Measurements from ENCODE around the gene NISCH. TPM values are rescaled to one million over a fixed set of nuclear protein-coding genes. Genes with fewer than 3 reads are reported as not detected.

Gene NISCH
- polyA plus RNA-seq, 3 donors = 9.7 to 106 (median 13.1) TPM

- Histone ChIP-seq H3K36me3 (replicated peaks in 1 of 2; ENCODE audit: control insufficient read depth in 1 of 2, insufficient read depth in 2 of 2, low read length in 2 of 2) (peaks cover 30 to 58% of the 10 kb centered on the region in 2 donors), H3K27me3 (ENCODE audit: control insufficient read depth in 2 of 2, insufficient read depth in 2 of 2, low read length in 2 of 2) (no peaks in the 10 kb centered on the region), H3K9ac (ENCODE audit: insufficient read depth, low read length, poor library complexity, severe bottlenecking) (no peak overlapping the region), H2AFZ (ENCODE audit: insufficient read depth, low read depth, low read length, poor library complexity, severe bottlenecking) (no peak overlapping the region), H4K20me1 (ENCODE audit: insufficient read depth, low read length) (peaks cover 82% of the 10 kb centered on the region), H3K4me2 (replicated peaks; ENCODE audit: extremely low read depth, low read length, poor library complexity, severe bottlenecking) (no peak overlapping the region), H3K79me2 (ENCODE audit: insufficient read depth, low read length) (peaks cover 91% of the 10 kb centered on the region), H3K4me3 (replicated peaks in 1 of 3; ENCODE audit: low read depth in 2 of 3, low read length in 3 of 3) (no peak overlapping the region), H3K9me3 (replicated peaks in 1 of 2; ENCODE audit: control insufficient read depth in 1 of 2, insufficient read depth in 1 of 2, low read length in 2 of 2) (no peaks in the 10 kb centered on the region), H3K27ac (ENCODE audit: low read depth in 1 of 2, low read length in 2 of 2) (no peak overlapping the region), H3K4me1 (ENCODE audit: control insufficient read depth in 1 of 2, insufficient read depth in 2 of 2, low read length in 2 of 2) (peaks cover 35 to 42% of the 10 kb centered on the region in 2 donors)
- no peak for TF ChIP-seq CTCF (IDR thresholded peaks at IDR 0.05)
- Mint-ChIP-seq H3K4me1 (peaks cover 38% of the 10 kb centered on the region), H3K9me3 (no peaks in the 10 kb centered on the region), H3K4me3 (no peak overlapping the region), H3K27ac (no peak overlapping the region), H3K36me3 (peaks cover 30 to 45% of the 10 kb centered on the region in 2 donors), H3K27me3 (ENCODE audit: low read depth in 3 of 3) (no peaks in the 10 kb centered on the region)
- intact Hi-C loops (cut with micrococcal nuclease) = no loop called here
- no CpG with 5 or more reads among the region's 2 CpGs for WGBS (ENCODE audit: insufficient coverage)
- no peak for DNase-seq
Measured at GRCh38 chr3:52541050-52541449, 85.6 kb downstream of the NISCH start.

Other genes with a start within 250 kb of the NISCH start
- under 1 TPM in 1 of 3 donors, not detected in 2; 0.91 TPM for gene TLR9, start 230.0 kb upstream of the NISCH start, polyA plus RNA-seq
- 100 to 1,000 TPM; 141 to 199 (median 176) TPM for gene TWF2, start 216.4 kb upstream of the NISCH start, polyA plus RNA-seq
- gene PPM1M, start 209.8 kb upstream of the NISCH start, polyA plus RNA-seq = 100 to 1,000 TPM in 2 of 3 donors, 10 to 100 TPM in 1; 92.8 to 144 (median 120) TPM
- 10 to 100 TPM; 27.3 to 33.4 (median 32.3) TPM for gene WDR82, start 177.0 kb upstream of the NISCH start, polyA plus RNA-seq
- gene GLYCTK, start 167.8 kb upstream of the NISCH start, polyA plus RNA-seq = 10 to 100 TPM in 1 of 3 donors, 1 to 10 TPM in 2; 8.3 to 37.5 (median 8.4) TPM
- gene DNAH1, start 139.3 kb upstream of the NISCH start, polyA plus RNA-seq = 10 to 100 TPM in 1 of 3 donors, under 1 TPM in 2; 0.15 to 47.0 (median 0.25) TPM
- 10 to 100 TPM; 11.2 to 73.9 (median 12.9) TPM for gene BAP1, start 45.6 kb upstream of the NISCH start, polyA plus RNA-seq
- gene PHF7, start 44.9 kb upstream of the NISCH start, polyA plus RNA-seq = 10 to 100 TPM in 1 of 3 donors, 1 to 10 TPM in 2; 3.3 to 11.4 (median 6.2) TPM
- gene SEMA3G, start 10.5 kb upstream of the NISCH start, polyA plus RNA-seq = under 1 TPM in 1 of 3 donors, not detected in 2; 0.03 TPM
- not detected for gene TNNC1, start 1.6 kb upstream of the NISCH start, polyA plus RNA-seq
- gene STAB1, start 39.7 kb downstream of the NISCH start, polyA plus RNA-seq = 100 to 1,000 TPM in 1 of 3 donors, 10 to 100 TPM in 1, 1 to 10 TPM in 1; 3.8 to 535 (median 15.8) TPM
- gene NT5DC2, start 78.3 kb downstream of the NISCH start, polyA plus RNA-seq = 10 to 100 TPM in 1 of 3 donors, under 1 TPM in 2; 0.66 to 28.4 (median 0.67) TPM
- gene UQCC5, start 81.0 kb downstream of the NISCH start, polyA plus RNA-seq = 10 to 100 TPM in 2 of 3 donors, 1 to 10 TPM in 1; 1.4 to 52.1 (median 43.3) TPM
- 10 to 100 TPM; 26.1 to 72.9 (median 38.0) TPM for gene PBRM1, start 230.3 kb downstream of the NISCH start, polyA plus RNA-seq
- gene GNL3, start 230.4 kb downstream of the NISCH start, polyA plus RNA-seq = 10 to 100 TPM; 13.4 to 18.7 (median 16.7) TPM

All from CD14-positive monocyte (primary cell).